ENCODE data around the gene AGBL4.
A peak's percentile ranks its signal among the peaks of the same experiment; 100 is the strongest.

- TF ChIP-seq POLR2A (IDR thresholded peaks at IDR 0.05; ENCODE audit: low read depth, low read length) (no peak), CTCF (conservative IDR thresholded peaks at IDR 0.05; ENCODE audit: low read depth, low read length) (no peak), RFX5 (IDR thresholded peaks at IDR 0.05; ENCODE audit: low read depth, low read length) (no peak), MAZ (IDR thresholded peaks at IDR 0.05; ENCODE audit: borderline replicate concordance, low read depth, low read length) (no peak), MAFK (IDR thresholded peaks at IDR 0.05; ENCODE audit: low read depth, low read length) (peak; percentile 84), CEBPB (IDR thresholded peaks at IDR 0.05; ENCODE audit: low read depth, low read length) (no peak), USF2 (IDR thresholded peaks at IDR 0.05; ENCODE audit: low read depth, low read length) (no peak), SMC3 (IDR thresholded peaks at IDR 0.05; ENCODE audit: low read depth, low read length) (no peak)
Measured at GRCh38 chr1:48939828-48940227, 1083.9 kb downstream of the AGBL4 start.
